Cardiac muscle cell (in vitro differentiated cells and primary cell): Measurements from ENCODE around the gene CABLES2. TPM values are rescaled to one million over a fixed set of nuclear protein-coding genes. Genes with fewer than 3 reads are reported as not detected.

Experiments used
- DNase-seq, 2 donors: peaks; one replicate each; pipeline versions ENCODE4 v3.0.0 to v3.0.0-alpha.2; 2010 to 2017; ENCODE audit warnings: low read depth in 1 of 2, low spot score in 1 of 2
- H3K27ac ChIP-seq: fragments of 200-600 bp; sonication (generic); 2 replicates; pipeline ENCODE4 v1.5.1; 2016
- H3K27me3 ChIP-seq: fragments of 200-600 bp; sonication (generic); 2 replicates; pipeline ENCODE4 v1.6.0; 2016; ENCODE audit warnings: control low read depth
- H3K36me3 ChIP-seq: fragments of 200-600 bp; sonication (generic); 2 replicates; pipeline ENCODE4 v1.5.1; 2016; ENCODE audit warnings: control low read depth
- H3K4me1 ChIP-seq: fragments of 200-600 bp; sonication (generic); 2 replicates; pipeline ENCODE4 v1.8.1; 2017; ENCODE audit warnings: low read depth, mild to moderate bottlenecking, mixed run types
- H3K4me3 ChIP-seq: fragments of 200-600 bp; sonication (generic); 2 replicates; pipeline ENCODE4 v1.5.1; 2016; ENCODE audit warnings: mild to moderate bottlenecking
- H3K9me3 ChIP-seq: fragments of 200-600 bp; sonication (generic); 2 replicates; pipeline ENCODE4 v1.5.1; 2017; ENCODE audit warnings: low read depth, mild to moderate bottlenecking, control low read depth
- CTCF ChIP-seq: IDR thresholded peaks from 2 replicates; pipeline ENCODE4 v1.5.1; 2012; ENCODE audit warnings: low read depth, mild to moderate bottlenecking, low read length
- polyA plus RNA-seq: library from polyadenylated mRNA; unstranded; fragments of >200 nt; fragmentation: Nextera tagmentation; extraction: Ambion mirVana; gene quantifications from 2 replicates; pipeline ENCODE4 v1.2.1, GENCODE V29; 2016
- total RNA-seq: library from RNA; depleted of rRNA; stranded (reverse); fragments of >200 nt; gene quantifications from 2 replicates; pipeline ENCODE4 v1.2.3, GENCODE V29; 2016

Gene CABLES2
- total and polyA plus RNA-seq, 2 experiments from 2014 or later: 17.9 to 21.4 TPM

GRCh38 chr20:62382306-62383198 lies 24.5 kb downstream of the CABLES2 start:
- Histone ChIP-seq H3K4me3 (no peak overlapping the region), H3K27ac (no peak overlapping the region), H3K36me3 (no peaks in the 10 kb centered on the region), H3K9me3 (no peaks in the 10 kb centered on the region), H3K27me3 (no peaks in the 10 kb centered on the region), H3K4me1 (peaks cover 4% of the 10 kb centered on the region)
- peak; percentile 75 to 87 for DNase-seq
- TF ChIP-seq CTCF: peak; percentile 94

- DNase-seq: no peak
- H3K9me3 ChIP-seq: no peaks in the 10 kb centered on the region
- H3K27ac ChIP-seq: peak overlapping the region; percentile 68
- no peak for TF ChIP-seq CTCF
- H3K27me3 ChIP-seq: no peaks in the 10 kb centered on the region
- no peaks in the 10 kb centered on the region for H3K36me3 ChIP-seq
- peaks cover 6% of the 10 kb centered on the region for H3K4me1 ChIP-seq
- H3K4me3 ChIP-seq: no peak overlapping the region
These were observed 25.2 kb downstream of the CABLES2 start for GRCh38 chr20:62381842-62382241.

GRCh38 chr20:62381202-62381797 lies 25.8 kb downstream of the CABLES2 start:
- H3K36me3 ChIP-seq: no peaks in the 10 kb centered on the region
- H3K27me3 ChIP-seq: no peaks in the 10 kb centered on the region
- H3K27ac ChIP-seq: peak overlapping the region; percentile 68
- DNase-seq: no peak
- TF ChIP-seq CTCF: no peak
- peaks cover 9% of the 10 kb centered on the region for H3K4me1 ChIP-seq
- no peak overlapping the region for H3K4me3 ChIP-seq
- H3K9me3 ChIP-seq: no peaks in the 10 kb centered on the region

GRCh38 chr20:62378215-62378614 lies 28.9 kb downstream of the CABLES2 start:
- Histone ChIP-seq H3K27me3 (no peaks in the 10 kb centered on the region), H3K9me3 (no peaks in the 10 kb centered on the region), H3K36me3 (no peaks in the 10 kb centered on the region), H3K4me1 (peaks cover 17% of the 10 kb centered on the region), H3K27ac (peak overlapping the region; percentile 97), H3K4me3 (no peak overlapping the region)
- DNase-seq: no peak
- TF ChIP-seq CTCF: no peak

GRCh38 chr20:62377615-62378178 lies 29.4 kb downstream of the CABLES2 start:
- no peak overlapping the region for H3K4me3 ChIP-seq
- no peaks in the 10 kb centered on the region for H3K36me3 ChIP-seq
- no peaks in the 10 kb centered on the region for H3K9me3 ChIP-seq
- TF ChIP-seq CTCF: no peak
- DNase-seq: no peak
- H3K27me3 ChIP-seq: no peaks in the 10 kb centered on the region
- H3K4me1 ChIP-seq: peaks cover 17% of the 10 kb centered on the region
- H3K27ac ChIP-seq: peak overlapping the region; percentile 97
